Mononuclear cell (primary cell): ENCODE data around the gene ACADSB. TPM values are rescaled to one million over a fixed set of nuclear protein-coding genes. Genes with fewer than 3 reads are reported as not detected.

Source experiments
- H3K27me3 ChIP-seq: 2 replicates; pipeline ENCODE4 v1.6.0; 2011; ENCODE audit warnings: low read length, control low read depth; ENCODE audit not compliant: insufficient read depth
- H3K4me1 ChIP-seq: 2 replicates; pipeline ENCODE4 v1.5.1; 2011; ENCODE audit warnings: mild to moderate bottlenecking, low read length, control low read depth; ENCODE audit not compliant: insufficient read depth
- H3K4me3 ChIP-seq: 2 replicates; pipeline ENCODE4 v1.5.1; 2011; ENCODE audit warnings: mild to moderate bottlenecking, low read length, moderate library complexity
- H3K9me3 ChIP-seq: 2 replicates; pipeline ENCODE4 v1.5.1; 2011; ENCODE audit warnings: low read depth, mild to moderate bottlenecking, control low read depth, low read length
- total RNA-seq: library from RNA; depleted of rRNA; stranded (reverse); fragments of >200 nt; gene quantifications from one replicate; pipeline ENCODE4 v1.2.3, GENCODE V29; 2012

ACADSB gene
- total RNA-seq, 1 donor = 6.4 TPM

- no peaks in the 10 kb centered on the region for H3K9me3 ChIP-seq
- H3K4me3 ChIP-seq = no peak overlapping the region
- H3K4me1 ChIP-seq = no peaks in the 10 kb centered on the region
- H3K27me3 ChIP-seq = no peaks in the 10 kb centered on the region
Measured at GRCh38 chr10:122993797-122994336, 14.9 kb upstream of the ACADSB start.

- Histone ChIP-seq H3K27me3 (no peaks in the 10 kb centered on the region), H3K4me3 (no peak overlapping the region), H3K4me1 (no peaks in the 10 kb centered on the region), H3K9me3 (no peaks in the 10 kb centered on the region)
Measured at GRCh38 chr10:122995936-122996335, 12.9 kb upstream of the ACADSB start.

DNA sequence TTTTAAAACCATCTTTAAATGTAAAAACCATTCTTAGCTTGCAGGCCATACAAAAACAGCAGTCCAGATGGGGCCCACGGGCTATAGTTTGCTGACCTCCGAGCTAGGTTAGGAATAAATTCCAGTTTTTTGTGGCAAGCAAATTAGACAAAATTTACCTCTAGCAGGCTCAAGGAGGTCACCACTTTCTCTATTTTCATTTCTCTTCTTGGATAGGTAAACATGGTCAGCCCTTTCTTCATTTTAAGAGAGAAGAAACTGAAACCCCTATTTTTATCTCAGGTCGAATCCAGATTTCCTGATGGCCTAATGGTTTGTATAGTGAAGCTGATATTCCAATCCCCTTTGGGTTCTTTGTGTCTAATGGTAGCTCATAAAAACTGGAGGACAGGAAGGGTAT lies 10.9 kb upstream of the ACADSB start:
- Histone ChIP-seq H3K4me1 (no peaks in the 10 kb centered on the region), H3K9me3 (no peaks in the 10 kb centered on the region), H3K27me3 (no peaks in the 10 kb centered on the region), H3K4me3 (no peak overlapping the region)

GRCh38 chr10:122998360-122998917 lies 10.4 kb upstream of the ACADSB start:
- Histone ChIP-seq H3K4me3 (no peak overlapping the region), H3K9me3 (no peaks in the 10 kb centered on the region), H3K4me1 (no peaks in the 10 kb centered on the region), H3K27me3 (no peaks in the 10 kb centered on the region)

DNA sequence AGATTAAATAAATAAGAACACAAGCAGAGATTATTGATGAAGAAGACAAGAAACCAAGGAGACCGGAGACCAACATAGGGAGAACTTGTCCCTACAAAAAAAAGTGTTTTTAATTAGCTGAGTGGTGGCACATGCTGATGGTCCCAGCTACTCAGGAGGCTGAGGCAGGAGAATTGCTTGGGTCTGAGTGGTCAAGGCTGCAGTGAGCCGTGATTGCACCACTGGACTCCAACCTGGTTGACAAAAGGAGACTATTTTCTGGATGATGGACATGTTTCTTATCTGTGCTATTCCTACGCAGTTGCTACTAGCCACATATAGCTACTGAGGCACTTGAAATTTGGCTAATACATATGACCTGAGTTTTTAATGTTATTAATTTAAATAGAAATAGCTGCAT lies 9.9 kb upstream of the ACADSB start:
- Histone ChIP-seq H3K9me3 (no peaks in the 10 kb centered on the region), H3K4me3 (no peak overlapping the region), H3K4me1 (no peaks in the 10 kb centered on the region), H3K27me3 (no peaks in the 10 kb centered on the region)

GRCh38 chr10:122999347-122999746 lies 9.5 kb upstream of the ACADSB start:
- Histone ChIP-seq H3K4me3 (no peak overlapping the region), H3K9me3 (no peaks in the 10 kb centered on the region), H3K4me1 (no peaks in the 10 kb centered on the region), H3K27me3 (no peaks in the 10 kb centered on the region)

- Histone ChIP-seq H3K4me1 (no peaks in the 10 kb centered on the region), H3K4me3 (no peak overlapping the region), H3K27me3 (no peaks in the 10 kb centered on the region), H3K9me3 (no peaks in the 10 kb centered on the region)
Measured at GRCh38 chr10:123000155-123000554, 8.7 kb upstream of the ACADSB start.

DNA sequence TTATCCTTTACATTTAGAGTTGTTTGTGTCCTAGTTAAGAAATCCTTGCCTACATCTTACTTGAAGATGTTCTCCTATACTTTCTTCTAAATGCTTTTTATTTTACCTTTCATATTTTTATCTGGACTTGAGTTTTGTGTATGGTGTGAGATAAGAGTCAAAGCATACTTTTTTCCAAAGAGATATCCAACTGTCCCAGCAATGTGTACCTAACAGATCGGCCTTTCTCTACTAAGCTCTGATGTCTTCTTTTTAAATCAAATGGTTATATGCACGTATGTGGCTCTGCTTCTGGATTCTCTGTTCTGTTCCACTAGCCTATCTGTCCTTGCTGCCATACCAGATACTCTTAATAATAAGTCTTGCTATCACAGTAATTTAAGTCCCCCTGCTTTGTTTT lies 7.4 kb upstream of the ACADSB start:
- H3K9me3 ChIP-seq = no peaks in the 10 kb centered on the region

GRCh38 chr10:123004298-123004697 lies 4.5 kb upstream of the ACADSB start:
- Histone ChIP-seq H3K27me3 (no peaks in the 10 kb centered on the region), H3K4me3 (no peak overlapping the region), H3K9me3 (no peaks in the 10 kb centered on the region), H3K4me1 (peaks cover 17% of the 10 kb centered on the region)

More for the DNA sequence above, 7.4 kb upstream of the ACADSB start:
- Histone ChIP-seq H3K4me1 (no peaks in the 10 kb centered on the region), H3K27me3 (no peaks in the 10 kb centered on the region), H3K4me3 (no peak overlapping the region)

DNA sequence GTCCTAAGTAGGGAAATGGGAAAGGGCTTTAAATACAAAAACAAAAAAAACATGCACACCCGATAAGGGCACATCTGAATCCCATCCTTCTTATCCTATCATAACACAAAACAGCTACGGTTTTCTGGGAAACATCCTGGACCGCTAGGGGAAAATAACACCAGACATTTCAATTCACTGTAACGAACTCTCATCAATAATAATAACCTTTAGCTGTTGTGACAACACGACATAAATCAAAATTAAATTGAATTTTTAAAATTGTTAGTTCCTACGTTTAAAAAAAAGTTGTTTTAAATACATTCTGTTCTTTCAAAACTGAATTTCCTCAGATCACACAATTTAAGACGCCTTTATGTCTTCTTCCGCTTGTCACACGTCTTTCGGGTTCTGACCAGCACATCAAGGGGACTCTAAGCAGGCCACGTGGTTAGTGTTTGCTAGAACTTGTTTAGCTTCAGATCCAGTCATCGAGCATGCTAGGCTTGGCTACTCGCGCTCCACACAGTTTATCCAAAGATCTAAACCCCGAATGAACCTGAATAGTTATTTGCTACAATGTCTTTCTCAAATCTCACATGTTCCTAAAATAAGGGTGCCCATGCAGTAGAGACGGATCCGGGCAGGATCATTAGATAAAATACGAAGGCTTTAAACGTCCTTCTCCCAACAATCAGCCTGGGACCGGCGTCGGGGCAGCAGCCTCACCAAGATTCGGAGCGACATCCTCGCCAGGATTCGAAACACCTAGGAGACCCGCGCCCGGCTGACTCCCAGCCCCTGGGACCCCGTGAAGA lies 1.1 kb upstream of the ACADSB start:
- H3K27me3 ChIP-seq = no peaks in the 10 kb centered on the region
- peaks cover 23% of the 10 kb centered on the region for H3K4me1 ChIP-seq
- no peaks in the 10 kb centered on the region for H3K9me3 ChIP-seq
- peak overlapping the region; percentile 90 for H3K4me3 ChIP-seq

GRCh38 chr10:123009105-123009820 lies 457 bp downstream of the ACADSB start:
- peak overlapping the region; percentile 90 for H3K4me3 ChIP-seq
- peaks cover 23% of the 10 kb centered on the region for H3K4me1 ChIP-seq

GRCh38 chr10:123011987-123012386 lies 3.2 kb downstream of the ACADSB start:
- Histone ChIP-seq H3K4me3 (no peak overlapping the region), H3K4me1 (peaks cover 19% of the 10 kb centered on the region), H3K9me3 (no peaks in the 10 kb centered on the region), H3K27me3 (no peaks in the 10 kb centered on the region)

More at GRCh38 chr10:123009105-123009820, 457 bp downstream of the ACADSB start:
- Histone ChIP-seq H3K9me3 (no peaks in the 10 kb centered on the region), H3K27me3 (no peaks in the 10 kb centered on the region)

GRCh38 chr10:123013456-123014419 lies 4.9 kb downstream of the ACADSB start:
- no peak overlapping the region for H3K4me3 ChIP-seq
- H3K4me1 ChIP-seq = peaks cover 8% of the 10 kb centered on the region
- H3K27me3 ChIP-seq = no peaks in the 10 kb centered on the region
- no peaks in the 10 kb centered on the region for H3K9me3 ChIP-seq

- no peaks in the 10 kb centered on the region for H3K27me3 ChIP-seq
- H3K4me1 ChIP-seq = peaks cover under 1% of the 10 kb centered on the region
- H3K4me3 ChIP-seq = no peak overlapping the region
- H3K9me3 ChIP-seq = no peaks in the 10 kb centered on the region
Measured at GRCh38 chr10:123014772-123015171, 6.0 kb downstream of the ACADSB start.
